RWPE1 (cell line): Measurements from ENCODE around the gene MRPL43.
A peak's percentile ranks its signal among the peaks of the same experiment; 100 is the strongest.

Experiments used
- CTCF ChIA-PET: fragments of 350-600 bp; sonication (Branson Sonifier 250); formaldehyde crosslinking; extraction: SDS; loops from one replicate; lab custom pipeline; 2021; lab: Yijun Ruan, JAX
- POLR2A ChIA-PET: fragments of 400-600 bp; formaldehyde crosslinking; extraction: SDS; loops from one replicate; lab custom pipeline; 2020; ENCODE audit warnings: antibody characterized with exemption; ENCODE audit not compliant: low non-redundant PET; lab: Yijun Ruan, JAX
- DNase-seq: peaks from one replicate; pipeline ENCODE4 v3.0.0; 2012; ENCODE audit warnings: low spot score
- H3K27ac ChIP-seq: fragments of 450-650 bp; 2 replicates; pipeline ENCODE4 v1.5.1; 2017
- TF ChIP-seq, protein P1 (sequence below): fragments of 450-650 bp; conservative IDR thresholded peaks from 2 replicates; pipeline ENCODE4 v1.5.1; 2017; ENCODE audit warnings: low read depth, mild to moderate bottlenecking

MRPL43 gene

DNA sequence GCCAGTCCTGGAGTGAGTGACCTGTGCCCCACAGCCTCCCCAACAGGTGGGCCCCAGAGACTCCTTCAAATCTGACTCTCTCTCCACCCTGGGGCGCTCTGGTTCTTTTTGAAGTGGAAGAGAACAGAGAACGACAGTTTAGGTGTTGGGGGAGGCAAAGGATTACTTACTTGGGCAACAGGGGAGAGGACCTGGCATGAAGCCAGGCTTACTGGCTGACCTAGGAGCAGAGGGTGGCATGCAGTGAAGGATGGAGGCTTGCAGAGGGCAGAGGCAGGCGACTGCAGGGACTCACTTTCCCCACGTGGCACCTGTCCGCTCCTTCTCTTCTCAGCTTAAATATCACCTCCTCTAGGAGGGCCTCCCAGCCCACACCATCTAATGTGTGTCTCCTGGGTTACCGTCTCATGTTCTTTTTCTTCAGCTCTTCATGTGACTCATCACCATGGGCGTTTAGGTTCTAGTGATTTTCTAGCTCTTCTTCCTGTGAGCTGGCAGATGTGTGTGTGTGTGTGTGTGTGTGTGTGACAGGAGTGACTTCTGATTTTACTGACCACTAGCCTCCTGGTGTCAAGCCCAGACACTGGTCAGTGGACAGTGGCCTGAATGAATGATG, 27.8 kb upstream of the MRPL43 start:
- ChIA-PET POLR2A (no interaction called here), CTCF (interaction anchor here (0.5 to 3.7 kb wide), 26 partner anchors 12 to 836 kb away, joined by 3 to 57 read pairs (median 4); partner anchors contain the start of gene LZTS2)
- peak; percentile 81 for DNase-seq
- TF ChIP-seq, protein P1, sequence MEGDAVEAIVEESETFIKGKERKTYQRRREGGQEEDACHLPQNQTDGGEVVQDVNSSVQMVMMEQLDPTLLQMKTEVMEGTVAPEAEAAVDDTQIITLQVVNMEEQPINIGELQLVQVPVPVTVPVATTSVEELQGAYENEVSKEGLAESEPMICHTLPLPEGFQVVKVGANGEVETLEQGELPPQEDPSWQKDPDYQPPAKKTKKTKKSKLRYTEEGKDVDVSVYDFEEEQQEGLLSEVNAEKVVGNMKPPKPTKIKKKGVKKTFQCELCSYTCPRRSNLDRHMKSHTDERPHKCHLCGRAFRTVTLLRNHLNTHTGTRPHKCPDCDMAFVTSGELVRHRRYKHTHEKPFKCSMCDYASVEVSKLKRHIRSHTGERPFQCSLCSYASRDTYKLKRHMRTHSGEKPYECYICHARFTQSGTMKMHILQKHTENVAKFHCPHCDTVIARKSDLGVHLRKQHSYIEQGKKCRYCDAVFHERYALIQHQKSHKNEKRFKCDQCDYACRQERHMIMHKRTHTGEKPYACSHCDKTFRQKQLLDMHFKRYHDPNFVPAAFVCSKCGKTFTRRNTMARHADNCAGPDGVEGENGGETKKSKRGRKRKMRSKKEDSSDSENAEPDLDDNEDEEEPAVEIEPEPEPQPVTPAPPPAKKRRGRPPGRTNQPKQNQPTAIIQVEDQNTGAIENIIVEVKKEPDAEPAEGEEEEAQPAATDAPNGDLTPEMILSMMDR = no peak
- H3K27ac ChIP-seq = peak overlapping the region; percentile 28

DNA sequence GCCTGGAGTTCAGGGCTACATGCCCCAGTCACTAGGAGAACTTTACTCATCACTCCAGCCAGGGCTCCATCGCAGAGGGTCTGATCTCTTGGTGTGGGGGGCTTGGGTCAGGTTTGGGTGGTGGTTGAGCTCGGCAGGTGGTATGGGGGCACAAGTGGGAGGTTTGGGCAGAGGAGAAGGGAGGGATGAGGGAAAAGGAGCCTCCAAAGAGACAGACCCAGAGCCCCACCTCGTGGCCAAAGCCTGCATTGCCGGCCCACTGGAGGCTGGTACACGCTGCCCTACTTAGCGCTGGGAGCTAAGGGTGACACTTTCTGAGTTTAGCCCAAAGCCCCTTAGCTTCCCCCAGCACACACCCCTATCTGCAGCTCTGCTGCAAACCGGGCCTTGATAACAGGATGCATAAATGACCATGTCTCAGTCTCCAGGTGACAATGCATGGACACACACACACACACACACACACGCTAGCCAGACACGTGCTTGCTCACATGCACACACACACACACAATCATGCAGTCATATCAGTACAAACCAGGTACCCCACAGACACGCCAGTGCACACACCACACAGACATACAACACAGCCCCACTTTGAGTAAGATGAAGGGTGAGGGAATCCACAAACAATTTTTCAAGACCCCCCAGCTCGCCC, 27.1 kb upstream of the MRPL43 start:
- peak; percentile 69 for DNase-seq
- POLR2A ChIA-PET = no interaction called here
- peak overlapping the region; percentile 28; the same call in 1 of the 2 replicates for H3K27ac ChIP-seq
- TF ChIP-seq, protein P1 = peak; percentile 86
- CTCF ChIA-PET = interaction anchor here (0.5 to 3.7 kb wide), 28 partner anchors 12 to 835 kb away, joined by 3 to 57 read pairs (median 4); partner anchors contain the start of genes LZTS2, PDZD7 and SFXN3

DNA sequence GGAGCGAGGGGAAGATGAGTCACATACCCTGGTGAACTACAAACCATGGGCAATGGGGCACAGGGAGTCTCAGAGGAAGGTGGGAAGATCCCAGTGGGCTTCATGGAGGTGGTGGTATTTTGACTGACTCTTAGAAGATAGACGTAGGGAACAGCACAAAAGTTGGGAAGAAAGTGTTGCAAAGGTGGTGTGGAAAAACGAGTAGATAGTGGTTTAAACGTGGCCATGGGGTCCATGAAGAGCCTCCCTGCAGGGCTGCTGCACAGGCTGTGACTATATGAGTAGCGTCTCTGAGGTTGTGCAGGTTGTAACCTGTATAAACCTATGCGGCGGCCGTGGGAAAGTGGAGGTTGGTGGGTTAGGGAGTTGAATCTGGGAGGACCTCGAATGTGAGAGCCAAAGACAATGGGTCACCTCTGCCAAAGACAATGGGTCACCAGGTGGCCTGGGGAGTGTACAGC, 26.1 kb upstream of the MRPL43 start:
- POLR2A ChIA-PET = interaction anchor here (0.6 kb wide), 1 partner anchor 21 kb away, joined by 4 read pairs; no protein-coding TSS in a partner anchor
- DNase-seq = no peak
- TF ChIP-seq, protein P1 = no peak
- peak overlapping the region; percentile 54 for H3K27ac ChIP-seq
- CTCF ChIA-PET = interaction anchor here (0.6 to 3.7 kb wide), 11 partner anchors 11 to 505 kb away, joined by 3 to 57 read pairs (median 6); partner anchors contain the start of genes LZTS2, PDZD7 and SFXN3

DNA sequence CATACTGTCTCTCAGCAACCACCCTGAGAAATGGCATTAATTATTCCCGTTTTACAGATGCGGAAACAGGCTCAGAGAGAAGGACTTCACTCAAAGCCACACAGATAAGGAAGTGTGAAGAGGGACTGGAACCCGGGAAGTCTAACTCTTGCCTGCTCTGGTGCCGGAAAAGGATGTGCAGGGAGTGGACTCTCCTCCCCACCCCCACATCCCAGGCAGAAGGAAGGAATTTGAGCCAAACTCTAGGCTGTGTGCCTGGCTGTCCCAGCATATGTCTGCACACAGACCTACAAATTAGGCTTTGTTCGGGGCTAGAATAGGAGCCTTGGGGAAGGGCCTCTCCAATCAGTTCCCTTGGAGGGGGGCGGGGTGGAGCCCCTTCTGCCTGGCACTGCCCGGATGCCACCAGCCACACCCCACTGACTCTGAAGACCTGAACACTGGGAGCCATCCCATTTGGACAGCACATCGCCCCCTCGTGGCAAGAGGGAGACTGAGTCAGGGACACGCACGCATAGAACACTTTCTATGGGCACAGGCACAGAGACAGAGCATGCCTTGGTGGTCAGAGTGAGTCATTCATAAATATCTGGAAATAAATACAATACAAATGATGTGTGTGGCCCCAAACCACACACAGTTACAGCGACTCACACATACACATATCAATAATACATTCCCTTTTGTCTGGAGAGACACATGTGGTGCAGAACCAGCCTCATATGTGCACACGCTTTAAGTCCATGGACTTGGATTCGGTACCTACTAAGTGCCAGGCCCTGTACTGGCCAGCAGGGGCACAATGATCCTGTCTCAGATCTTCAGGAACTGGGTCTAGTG, 25.4 kb upstream of the MRPL43 start:
- ChIA-PET POLR2A (no interaction called here), CTCF (interaction anchor here (0.6 to 2.2 kb wide), 8 partner anchors 10 to 477 kb away, joined by 3 to 11 read pairs (median 4); partner anchors contain the start of genes HIF1AN, LZTS2 and SLF2)
- peak overlapping the region; percentile 54 for H3K27ac ChIP-seq
- TF ChIP-seq, protein P1 = peak; percentile 87
- peak; percentile 94 for DNase-seq

DNA sequence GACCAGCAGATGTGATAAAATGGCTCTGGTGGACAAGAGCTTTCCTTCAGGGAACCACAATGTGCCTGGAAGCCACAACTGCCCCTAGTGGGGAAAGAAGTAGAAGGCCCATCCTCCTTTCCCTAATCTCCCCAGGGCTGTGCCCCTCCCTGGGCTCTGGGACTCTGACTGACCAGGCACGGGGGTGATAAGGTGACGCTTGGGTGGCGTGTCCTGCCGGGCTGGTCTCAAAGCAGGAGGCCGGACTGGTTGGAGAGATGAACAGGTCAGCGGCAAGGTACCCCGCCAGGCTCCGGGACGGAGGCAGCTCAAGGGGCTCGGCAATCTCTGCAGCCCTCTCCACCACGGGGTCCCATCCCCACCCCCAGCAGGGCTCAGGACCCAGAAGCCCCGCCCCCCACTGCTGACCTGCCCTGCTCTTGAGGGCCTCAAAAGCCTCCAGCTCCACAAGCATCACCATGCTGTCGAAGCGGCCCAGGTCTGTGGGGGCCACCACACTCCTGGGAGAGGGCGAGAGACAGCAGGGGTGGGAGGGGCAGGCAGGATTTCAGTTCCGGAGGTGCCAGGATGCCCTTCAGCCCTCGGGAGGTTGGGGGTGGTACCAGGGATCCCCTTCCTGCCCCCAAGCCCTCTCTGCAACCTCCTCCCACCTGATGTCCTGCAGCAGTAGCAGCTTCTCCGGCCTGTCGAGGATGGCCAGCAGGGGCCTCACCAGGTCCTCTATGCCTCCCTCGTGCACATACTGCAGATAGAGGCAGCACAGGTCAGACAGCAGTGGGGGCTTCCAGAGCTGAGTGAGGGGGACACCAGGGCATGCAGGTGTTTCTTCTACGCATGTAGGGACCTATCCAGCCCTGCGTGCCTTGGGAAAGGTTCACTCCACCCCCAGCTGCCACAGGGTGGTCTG, 24.5 kb upstream of the MRPL43 start:
- TF ChIP-seq, protein P1 = 0 out of 2 replicates have a peak, but pooled peaks have one; percentile 17
- POLR2A ChIA-PET = interaction anchor here (0.9 kb wide), 1 partner anchor 10 kb away, joined by 3 read pairs; no protein-coding TSS in a partner anchor
- DNase-seq = no peak
- peak overlapping the region; percentile 54 for H3K27ac ChIP-seq
- CTCF ChIA-PET = interaction anchor here (0.6 to 2.2 kb wide), 15 partner anchors 9 to 1100 kb away, joined by 3 to 11 read pairs (median 3); partner anchors contain the start of genes HIF1AN, LZTS2 and SLF2
